ENCODE measurements around the gene ARHGAP27.

Gene ARHGAP27

GRCh38 chr17:45409659-45410076, 23.0 kb downstream of the ARHGAP27 start:
- peaks cover 8% of the 10 kb centered on the region for H3K27me3 ChIP-seq (ENCODE audit: control insufficient read depth, insufficient read depth, low read length)
- H3K9me3 ChIP-seq (replicated peaks; ENCODE audit: low read length), result no peaks in the 10 kb centered on the region
- peaks cover 4% of the 10 kb centered on the region for H3K4me1 ChIP-seq (ENCODE audit: control insufficient read depth, insufficient read depth, low read length)
- H3K4me2 ChIP-seq (ENCODE audit: low read length), result no peak overlapping the region
- no peaks in the 10 kb centered on the region for H3K36me3 ChIP-seq (ENCODE audit: insufficient read depth, low read length)
- no peak overlapping the region for H3K4me3 ChIP-seq (ENCODE audit: low read length)
- H3K9ac ChIP-seq (ENCODE audit: low read depth, low read length), result no peak overlapping the region

DNA sequence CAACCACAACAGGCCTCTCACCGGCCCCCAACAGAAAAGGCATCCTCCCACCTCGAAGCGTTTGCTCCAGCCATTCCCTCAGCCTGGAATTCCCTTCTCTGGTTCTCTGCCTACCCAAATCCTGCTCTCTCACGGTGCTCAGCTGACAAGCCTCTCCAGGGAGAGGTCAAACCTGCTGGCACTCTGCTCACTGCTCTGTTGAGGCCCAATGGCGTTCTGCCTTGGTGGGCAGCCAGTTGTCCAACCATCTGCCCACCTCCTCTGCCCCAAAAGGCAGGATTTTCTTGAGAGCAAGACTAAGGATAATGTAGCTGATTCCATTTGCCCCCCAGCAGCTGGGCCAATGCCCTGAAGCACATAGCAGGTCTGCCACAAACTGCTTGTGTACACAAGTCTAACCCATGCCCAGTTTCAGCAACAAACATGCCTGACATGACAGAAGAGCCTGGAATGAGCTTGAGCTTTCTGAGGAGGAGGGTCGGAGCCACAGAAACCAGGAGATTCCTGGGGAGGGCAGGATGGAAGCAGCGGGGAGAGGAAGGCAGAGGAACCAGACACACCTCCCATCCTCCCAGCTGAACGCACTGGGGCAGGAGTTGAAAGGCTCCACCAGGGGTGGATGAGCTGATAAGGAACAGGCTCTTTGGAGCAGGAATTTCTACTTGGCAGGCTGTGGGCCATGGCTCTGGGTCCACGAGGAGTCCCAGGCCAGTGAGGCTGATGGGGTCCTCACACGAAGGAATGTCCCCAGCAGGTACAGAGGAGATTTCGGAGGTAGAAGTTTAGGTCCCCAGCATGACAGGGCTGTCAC, 23.9 kb downstream of the ARHGAP27 start:
- H3K4me2 ChIP-seq (ENCODE audit: low read length), result no peak overlapping the region
- H3K4me3 ChIP-seq (ENCODE audit: low read length), result no peak overlapping the region
- no peaks in the 10 kb centered on the region for H3K36me3 ChIP-seq (ENCODE audit: insufficient read depth, low read length)
- no peaks in the 10 kb centered on the region for H3K9me3 ChIP-seq (replicated peaks; ENCODE audit: low read length)
- H3K4me1 ChIP-seq (ENCODE audit: control insufficient read depth, insufficient read depth, low read length), result peaks cover 4% of the 10 kb centered on the region
- peaks cover 8% of the 10 kb centered on the region for H3K27me3 ChIP-seq (ENCODE audit: control insufficient read depth, insufficient read depth, low read length)
- H3K9ac ChIP-seq (ENCODE audit: low read depth, low read length), result no peak overlapping the region

DNA sequence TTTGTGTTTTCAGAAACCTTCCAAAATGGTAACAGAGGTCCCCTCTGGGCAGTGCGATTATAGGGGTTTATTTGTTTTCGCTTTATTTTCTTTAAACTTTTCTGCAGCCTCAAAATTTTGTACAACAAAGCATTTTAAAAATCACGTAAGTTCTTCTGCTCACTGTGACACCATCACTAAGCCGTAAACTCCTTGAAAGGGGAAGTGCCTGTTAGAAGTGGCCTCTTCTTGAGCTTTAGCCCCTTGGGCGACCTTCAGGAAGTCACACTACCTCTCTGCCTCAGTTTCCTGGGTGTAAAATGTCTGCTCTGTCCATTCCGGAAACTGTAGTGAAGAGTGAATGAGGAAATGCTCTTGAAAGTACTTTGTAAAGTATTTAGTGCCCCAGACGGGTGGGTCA, 26.6 kb downstream of the ARHGAP27 start:
- Histone ChIP-seq H3K9ac (ENCODE audit: low read depth, low read length) (no peak overlapping the region), H3K4me2 (ENCODE audit: low read length) (no peak overlapping the region), H3K9me3 (replicated peaks; ENCODE audit: low read length) (no peaks in the 10 kb centered on the region), H3K4me1 (ENCODE audit: control insufficient read depth, insufficient read depth, low read length) (peaks cover 4% of the 10 kb centered on the region), H3K27me3 (ENCODE audit: control insufficient read depth, insufficient read depth, low read length) (peaks cover 8% of the 10 kb centered on the region), H3K36me3 (ENCODE audit: insufficient read depth, low read length) (no peaks in the 10 kb centered on the region), H3K4me3 (ENCODE audit: low read length) (no peak overlapping the region)

DNA sequence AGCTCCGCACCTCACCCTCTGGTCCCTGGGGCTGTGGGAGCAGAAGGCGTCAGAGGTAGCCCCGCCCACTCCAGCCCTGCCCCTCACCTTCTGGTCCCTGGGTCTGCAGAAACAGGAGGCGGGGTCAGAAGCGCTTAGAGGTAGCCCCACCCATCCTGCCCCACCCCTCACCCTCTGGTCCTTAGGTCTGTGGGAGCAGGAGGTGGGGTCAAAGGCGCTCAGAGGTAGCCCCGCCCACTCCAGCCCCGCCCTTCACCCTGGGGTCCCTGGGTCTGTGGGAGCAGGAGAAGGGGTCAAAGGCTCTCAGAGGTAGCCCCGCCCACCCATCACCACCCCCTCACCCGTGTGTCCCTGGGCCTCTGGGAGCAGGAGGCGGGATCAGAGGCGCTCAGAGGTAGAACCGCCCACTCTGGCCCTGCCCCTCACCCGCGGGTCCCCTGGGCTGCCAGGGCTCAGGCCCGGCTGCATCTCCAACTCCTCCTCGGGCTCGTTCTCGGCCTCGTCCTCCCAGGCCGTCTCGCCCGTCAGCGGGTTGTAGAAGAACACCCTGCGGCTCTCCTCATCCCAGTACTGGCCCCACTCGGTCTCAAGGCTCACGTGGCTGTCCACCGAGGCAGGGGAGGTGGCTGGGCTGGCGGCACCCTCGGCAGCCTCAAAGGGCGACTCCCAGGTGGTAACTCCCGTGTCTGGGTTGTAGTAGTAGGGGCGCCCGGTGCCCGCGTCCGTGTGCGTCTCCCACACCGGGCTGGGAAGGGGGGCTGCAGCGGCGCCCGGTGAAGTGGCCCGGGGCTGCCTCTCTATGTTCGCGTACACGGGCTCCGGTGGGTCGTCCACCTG, 27.2 kb downstream of the ARHGAP27 start:
- H3K27me3 ChIP-seq (ENCODE audit: control insufficient read depth, insufficient read depth, low read length), result peaks cover 8% of the 10 kb centered on the region
- no peak overlapping the region for H3K4me2 ChIP-seq (ENCODE audit: low read length)
- no peak overlapping the region for H3K4me3 ChIP-seq (ENCODE audit: low read length)
- peaks cover 4% of the 10 kb centered on the region for H3K4me1 ChIP-seq (ENCODE audit: control insufficient read depth, insufficient read depth, low read length)
- H3K36me3 ChIP-seq (ENCODE audit: insufficient read depth, low read length), result no peaks in the 10 kb centered on the region
- no peaks in the 10 kb centered on the region for H3K9me3 ChIP-seq (replicated peaks; ENCODE audit: low read length)
- no peak overlapping the region for H3K9ac ChIP-seq (ENCODE audit: low read depth, low read length)

- H3K4me3 ChIP-seq (ENCODE audit: low read length), result no peak overlapping the region
- H3K4me2 ChIP-seq (ENCODE audit: low read length), result no peak overlapping the region
- no peak overlapping the region for H3K9ac ChIP-seq (ENCODE audit: low read depth, low read length)
- no peaks in the 10 kb centered on the region for H3K36me3 ChIP-seq (ENCODE audit: insufficient read depth, low read length)
- peaks cover 4% of the 10 kb centered on the region for H3K4me1 ChIP-seq (ENCODE audit: control insufficient read depth, insufficient read depth, low read length)
- peaks cover 8% of the 10 kb centered on the region for H3K27me3 ChIP-seq (ENCODE audit: control insufficient read depth, insufficient read depth, low read length)
- no peaks in the 10 kb centered on the region for H3K9me3 ChIP-seq (replicated peaks; ENCODE audit: low read length)
These were observed 27.8 kb downstream of the ARHGAP27 start for GRCh38 chr17:45404870-45405249.

GRCh38 chr17:45403906-45404490, 28.7 kb downstream of the ARHGAP27 start:
- Histone ChIP-seq H3K36me3 (ENCODE audit: insufficient read depth, low read length) (no peaks in the 10 kb centered on the region), H3K9ac (ENCODE audit: low read depth, low read length) (no peak overlapping the region), H3K4me2 (ENCODE audit: low read length) (no peak overlapping the region), H3K9me3 (replicated peaks; ENCODE audit: low read length) (no peaks in the 10 kb centered on the region), H3K4me3 (ENCODE audit: low read length) (no peak overlapping the region), H3K27me3 (ENCODE audit: control insufficient read depth, insufficient read depth, low read length) (peaks cover 8% of the 10 kb centered on the region), H3K4me1 (ENCODE audit: control insufficient read depth, insufficient read depth, low read length) (peaks cover 4% of the 10 kb centered on the region)

GRCh38 chr17:45402916-45403315, 29.8 kb downstream of the ARHGAP27 start:
- peaks cover 4% of the 10 kb centered on the region for H3K27me3 ChIP-seq (ENCODE audit: control insufficient read depth, insufficient read depth, low read length)
- H3K4me3 ChIP-seq (ENCODE audit: low read length), result no peak overlapping the region
- H3K9me3 ChIP-seq (replicated peaks; ENCODE audit: low read length), result no peaks in the 10 kb centered on the region
- peaks cover 4% of the 10 kb centered on the region for H3K4me1 ChIP-seq (ENCODE audit: control insufficient read depth, insufficient read depth, low read length)
- H3K4me2 ChIP-seq (ENCODE audit: low read length), result no peak overlapping the region
- no peaks in the 10 kb centered on the region for H3K36me3 ChIP-seq (ENCODE audit: insufficient read depth, low read length)
- no peak overlapping the region for H3K9ac ChIP-seq (ENCODE audit: low read depth, low read length)

DNA sequence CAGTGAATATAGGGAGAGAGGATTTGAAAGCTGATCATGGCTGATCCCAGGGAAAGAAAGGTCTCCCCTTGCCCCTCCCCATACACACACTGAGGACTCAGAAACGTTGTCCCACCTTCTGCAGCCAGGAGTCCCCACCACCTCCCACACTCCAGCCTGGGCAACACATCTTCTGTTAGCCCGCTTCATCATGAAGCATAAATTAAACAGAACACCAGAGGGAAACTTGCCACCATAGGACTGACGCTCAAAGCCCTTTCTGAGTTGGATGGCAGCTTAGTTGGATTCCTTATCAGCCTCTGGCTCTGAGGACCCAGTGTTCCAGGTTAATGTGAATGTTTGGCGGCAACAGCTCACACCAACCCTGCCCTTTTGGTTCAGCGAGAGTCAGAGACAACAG, 33.9 kb downstream of the ARHGAP27 start:
- no peaks in the 10 kb centered on the region for H3K27me3 ChIP-seq (ENCODE audit: control insufficient read depth, insufficient read depth, low read length)
- peaks cover 10% of the 10 kb centered on the region for H3K4me1 ChIP-seq (ENCODE audit: control insufficient read depth, insufficient read depth, low read length)
- H3K4me2 ChIP-seq (ENCODE audit: low read length), result no peak overlapping the region
- H3K9me3 ChIP-seq (replicated peaks; ENCODE audit: low read length), result no peaks in the 10 kb centered on the region
- H3K36me3 ChIP-seq (ENCODE audit: insufficient read depth, low read length), result no peaks in the 10 kb centered on the region
- no peak overlapping the region for H3K4me3 ChIP-seq (ENCODE audit: low read length)
- H3K9ac ChIP-seq (ENCODE audit: low read depth, low read length), result no peak overlapping the region

GRCh38 chr17:45397796-45398195, 34.9 kb downstream of the ARHGAP27 start:
- Histone ChIP-seq H3K9me3 (replicated peaks; ENCODE audit: low read length) (no peaks in the 10 kb centered on the region), H3K9ac (ENCODE audit: low read depth, low read length) (no peak overlapping the region), H3K4me2 (ENCODE audit: low read length) (no peak overlapping the region), H3K4me3 (ENCODE audit: low read length) (no peak overlapping the region), H3K36me3 (ENCODE audit: insufficient read depth, low read length) (no peaks in the 10 kb centered on the region), H3K27me3 (ENCODE audit: control insufficient read depth, insufficient read depth, low read length) (no peaks in the 10 kb centered on the region), H3K4me1 (ENCODE audit: control insufficient read depth, insufficient read depth, low read length) (peaks cover 10% of the 10 kb centered on the region)

- H3K4me2 ChIP-seq (ENCODE audit: low read length), result no peak overlapping the region
- H3K4me1 ChIP-seq (ENCODE audit: control insufficient read depth, insufficient read depth, low read length), result peaks cover 10% of the 10 kb centered on the region
- H3K9me3 ChIP-seq (replicated peaks; ENCODE audit: low read length), result no peaks in the 10 kb centered on the region
- H3K27me3 ChIP-seq (ENCODE audit: control insufficient read depth, insufficient read depth, low read length), result no peaks in the 10 kb centered on the region
- no peak overlapping the region for H3K4me3 ChIP-seq (ENCODE audit: low read length)
- H3K9ac ChIP-seq (ENCODE audit: low read depth, low read length), result no peak overlapping the region
- H3K36me3 ChIP-seq (ENCODE audit: insufficient read depth, low read length), result no peaks in the 10 kb centered on the region
These were observed 36.0 kb downstream of the ARHGAP27 start for GRCh38 chr17:45396496-45397205.
